ENCODE measurements around the gene SPAG16.

SPAG16 gene

DNA sequence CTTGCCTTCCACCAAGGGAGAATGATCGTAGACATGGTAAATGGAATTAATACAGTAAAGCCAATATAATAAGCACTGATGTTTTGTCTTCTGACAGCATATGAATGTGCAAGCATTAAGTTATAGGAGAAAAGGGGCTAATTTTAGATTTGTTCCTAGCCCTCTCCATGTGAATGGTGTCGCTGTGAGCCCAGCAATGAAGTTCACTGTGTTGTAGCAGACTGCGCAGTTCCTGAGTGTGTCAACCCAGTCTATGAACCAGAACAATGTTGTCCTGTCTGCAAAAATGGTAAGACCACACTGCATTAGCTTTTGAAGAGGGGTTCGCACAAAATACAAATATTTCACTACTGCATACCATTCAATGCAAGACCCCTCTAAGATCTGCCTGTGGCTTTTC lies 1152.2 kb downstream of the SPAG16 start:
- no peak for DNase-seq

DNA sequence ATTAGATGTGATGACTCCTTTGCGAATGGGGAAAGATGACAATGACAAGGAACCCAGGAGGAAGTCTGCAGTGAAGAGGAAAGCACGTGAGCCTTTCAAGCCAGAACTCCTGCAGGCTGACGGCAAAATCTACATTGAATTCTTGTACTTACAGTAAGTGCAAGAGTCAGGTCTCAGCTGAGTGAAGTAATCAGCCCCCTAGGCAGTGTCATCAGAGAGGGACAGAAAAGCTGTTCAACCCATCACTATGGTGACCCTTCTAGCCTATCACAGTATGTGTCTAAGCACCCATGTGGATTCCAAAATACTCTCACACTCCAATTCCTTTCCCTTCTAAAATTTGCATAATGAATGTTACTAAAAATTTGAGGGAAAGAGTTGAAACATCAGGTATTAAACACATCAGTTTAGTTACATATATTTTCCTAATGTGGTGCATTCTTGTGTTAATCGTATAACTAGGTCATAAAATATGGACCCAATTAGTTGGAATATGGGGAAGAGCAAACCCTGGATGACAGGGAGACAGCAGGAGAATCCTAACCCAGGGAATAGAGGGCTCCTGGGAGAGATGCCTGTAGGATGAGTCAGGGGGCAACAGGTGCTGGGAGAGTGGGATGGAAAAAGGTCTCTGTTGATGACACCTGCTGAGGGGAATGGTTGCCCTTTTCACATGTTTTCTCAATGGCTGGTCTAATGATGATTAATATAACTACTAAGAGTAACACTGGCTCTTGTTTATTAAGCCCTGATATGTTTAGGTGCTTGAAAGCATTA lies 1166.0 kb downstream of the SPAG16 start:
- DNase-seq = no peak

DNA sequence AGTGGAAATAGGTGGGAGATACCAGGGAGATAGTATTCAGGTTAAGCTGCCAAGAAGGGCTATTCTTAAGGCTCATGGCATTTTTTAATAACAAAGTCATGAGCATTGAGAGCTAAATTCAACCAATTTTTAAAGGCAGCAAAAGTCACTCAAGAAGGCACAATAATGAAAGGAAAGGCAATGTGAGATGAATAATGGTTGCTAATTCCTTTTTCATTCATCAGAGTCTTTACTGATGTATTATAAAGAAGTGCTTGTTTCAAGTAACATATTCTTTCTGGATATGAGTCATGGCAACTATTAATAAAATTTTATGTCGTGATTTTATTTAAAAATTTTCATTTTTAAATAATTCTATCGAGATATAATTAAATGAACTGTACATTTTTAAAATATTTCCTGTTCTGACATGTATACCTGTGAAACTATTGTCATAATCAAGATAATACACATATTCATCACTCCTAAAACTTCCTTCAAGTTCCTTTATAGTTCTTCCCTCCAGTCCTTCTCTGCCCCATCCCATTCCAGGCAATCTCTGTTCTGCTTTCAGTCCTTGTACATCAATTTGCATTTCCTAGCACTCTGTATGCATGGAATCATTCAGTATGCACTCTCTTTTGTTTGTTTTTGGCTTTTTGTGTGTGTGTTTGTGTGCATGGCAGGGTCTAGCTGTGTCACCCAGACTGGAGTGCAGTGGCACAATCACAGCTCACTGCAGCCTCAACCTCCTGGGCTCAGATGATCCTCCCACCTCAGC lies 1167.4 kb downstream of the SPAG16 start:
- DNase-seq = no peak

Measured in NCI-H1048 (cell line).